Measurements from ENCODE around the gene DUSP21.

GRCh38 chrX:44882635-44883034, 38.8 kb downstream of the DUSP21 start:
- TF ChIP-seq, protein P1, sequence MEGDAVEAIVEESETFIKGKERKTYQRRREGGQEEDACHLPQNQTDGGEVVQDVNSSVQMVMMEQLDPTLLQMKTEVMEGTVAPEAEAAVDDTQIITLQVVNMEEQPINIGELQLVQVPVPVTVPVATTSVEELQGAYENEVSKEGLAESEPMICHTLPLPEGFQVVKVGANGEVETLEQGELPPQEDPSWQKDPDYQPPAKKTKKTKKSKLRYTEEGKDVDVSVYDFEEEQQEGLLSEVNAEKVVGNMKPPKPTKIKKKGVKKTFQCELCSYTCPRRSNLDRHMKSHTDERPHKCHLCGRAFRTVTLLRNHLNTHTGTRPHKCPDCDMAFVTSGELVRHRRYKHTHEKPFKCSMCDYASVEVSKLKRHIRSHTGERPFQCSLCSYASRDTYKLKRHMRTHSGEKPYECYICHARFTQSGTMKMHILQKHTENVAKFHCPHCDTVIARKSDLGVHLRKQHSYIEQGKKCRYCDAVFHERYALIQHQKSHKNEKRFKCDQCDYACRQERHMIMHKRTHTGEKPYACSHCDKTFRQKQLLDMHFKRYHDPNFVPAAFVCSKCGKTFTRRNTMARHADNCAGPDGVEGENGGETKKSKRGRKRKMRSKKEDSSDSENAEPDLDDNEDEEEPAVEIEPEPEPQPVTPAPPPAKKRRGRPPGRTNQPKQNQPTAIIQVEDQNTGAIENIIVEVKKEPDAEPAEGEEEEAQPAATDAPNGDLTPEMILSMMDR (IDR thresholded peaks at IDR 0.05), result no peak
- no peak for TF ChIP-seq POLR2A (IDR thresholded peaks at IDR 0.05)
